NB4 (cell line): ENCODE data around the gene PTGER1.

ENCODE experiments used
- POLR2A ChIP-seq: IDR thresholded peaks from 2 replicates; pipeline ENCODE4 v1.6.1; 2011; ENCODE audit warnings: mild to moderate bottlenecking; ENCODE audit not compliant: insufficient read length; ENCODE audit errors: extremely low read depth
- TF ChIP-seq, protein P1 (sequence below): IDR thresholded peaks from one replicate; pipeline ENCODE4 v1.5.1; 2012; ENCODE audit warnings: low read depth, low read length

- no peak for TF ChIP-seq POLR2A
- TF ChIP-seq, protein P1, sequence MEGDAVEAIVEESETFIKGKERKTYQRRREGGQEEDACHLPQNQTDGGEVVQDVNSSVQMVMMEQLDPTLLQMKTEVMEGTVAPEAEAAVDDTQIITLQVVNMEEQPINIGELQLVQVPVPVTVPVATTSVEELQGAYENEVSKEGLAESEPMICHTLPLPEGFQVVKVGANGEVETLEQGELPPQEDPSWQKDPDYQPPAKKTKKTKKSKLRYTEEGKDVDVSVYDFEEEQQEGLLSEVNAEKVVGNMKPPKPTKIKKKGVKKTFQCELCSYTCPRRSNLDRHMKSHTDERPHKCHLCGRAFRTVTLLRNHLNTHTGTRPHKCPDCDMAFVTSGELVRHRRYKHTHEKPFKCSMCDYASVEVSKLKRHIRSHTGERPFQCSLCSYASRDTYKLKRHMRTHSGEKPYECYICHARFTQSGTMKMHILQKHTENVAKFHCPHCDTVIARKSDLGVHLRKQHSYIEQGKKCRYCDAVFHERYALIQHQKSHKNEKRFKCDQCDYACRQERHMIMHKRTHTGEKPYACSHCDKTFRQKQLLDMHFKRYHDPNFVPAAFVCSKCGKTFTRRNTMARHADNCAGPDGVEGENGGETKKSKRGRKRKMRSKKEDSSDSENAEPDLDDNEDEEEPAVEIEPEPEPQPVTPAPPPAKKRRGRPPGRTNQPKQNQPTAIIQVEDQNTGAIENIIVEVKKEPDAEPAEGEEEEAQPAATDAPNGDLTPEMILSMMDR: no peak
Observed at GRCh38 chr19:14425696-14426138, 49.4 kb downstream of the PTGER1 start.
